Fibroblast of pulmonary artery (primary cell): ENCODE results near the gene PDE7B.

Experiments
- DNase-seq: peaks from one replicate; pipeline ENCODE4 v3.0.0-alpha.2; 2010; ENCODE audit warnings: low read depth
- H3K4me3 ChIP-seq: replicated peaks from 2 replicates; pipeline ENCODE4 v1.5.1; 2011; ENCODE audit warnings: low read depth, mild to moderate bottlenecking, control low read depth, low read length, moderate library complexity
- TF ChIP-seq, protein P1 (sequence below): IDR thresholded peaks from 2 replicates; pipeline ENCODE4 v1.5.1; 2011; ENCODE audit warnings: mild to moderate bottlenecking, control low read depth, low read length, inconsistent platforms; ENCODE audit errors: missing control alignments

Gene PDE7B

DNA sequence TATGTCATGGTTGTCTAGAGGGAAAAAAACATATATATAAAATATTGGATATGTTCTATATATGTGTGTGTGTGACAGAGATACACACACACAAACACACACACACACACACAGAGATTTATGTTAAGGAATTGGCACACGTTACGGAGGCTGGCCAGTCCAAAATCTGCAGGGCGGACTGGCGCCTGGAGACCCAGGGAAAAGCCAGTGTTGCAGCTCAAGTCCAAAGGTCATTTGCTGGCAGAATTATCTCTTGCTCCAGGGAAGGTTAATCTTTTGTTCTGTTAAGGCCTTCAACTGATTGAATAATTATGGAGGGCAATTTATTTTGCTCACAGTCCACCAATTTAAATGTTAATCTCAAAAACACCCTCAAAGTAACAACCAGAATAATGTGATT, 37.5 kb upstream of the PDE7B start:
- no peak overlapping the region for H3K4me3 ChIP-seq
- TF ChIP-seq, protein P1, sequence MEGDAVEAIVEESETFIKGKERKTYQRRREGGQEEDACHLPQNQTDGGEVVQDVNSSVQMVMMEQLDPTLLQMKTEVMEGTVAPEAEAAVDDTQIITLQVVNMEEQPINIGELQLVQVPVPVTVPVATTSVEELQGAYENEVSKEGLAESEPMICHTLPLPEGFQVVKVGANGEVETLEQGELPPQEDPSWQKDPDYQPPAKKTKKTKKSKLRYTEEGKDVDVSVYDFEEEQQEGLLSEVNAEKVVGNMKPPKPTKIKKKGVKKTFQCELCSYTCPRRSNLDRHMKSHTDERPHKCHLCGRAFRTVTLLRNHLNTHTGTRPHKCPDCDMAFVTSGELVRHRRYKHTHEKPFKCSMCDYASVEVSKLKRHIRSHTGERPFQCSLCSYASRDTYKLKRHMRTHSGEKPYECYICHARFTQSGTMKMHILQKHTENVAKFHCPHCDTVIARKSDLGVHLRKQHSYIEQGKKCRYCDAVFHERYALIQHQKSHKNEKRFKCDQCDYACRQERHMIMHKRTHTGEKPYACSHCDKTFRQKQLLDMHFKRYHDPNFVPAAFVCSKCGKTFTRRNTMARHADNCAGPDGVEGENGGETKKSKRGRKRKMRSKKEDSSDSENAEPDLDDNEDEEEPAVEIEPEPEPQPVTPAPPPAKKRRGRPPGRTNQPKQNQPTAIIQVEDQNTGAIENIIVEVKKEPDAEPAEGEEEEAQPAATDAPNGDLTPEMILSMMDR: no peak
- no peak for DNase-seq

DNA sequence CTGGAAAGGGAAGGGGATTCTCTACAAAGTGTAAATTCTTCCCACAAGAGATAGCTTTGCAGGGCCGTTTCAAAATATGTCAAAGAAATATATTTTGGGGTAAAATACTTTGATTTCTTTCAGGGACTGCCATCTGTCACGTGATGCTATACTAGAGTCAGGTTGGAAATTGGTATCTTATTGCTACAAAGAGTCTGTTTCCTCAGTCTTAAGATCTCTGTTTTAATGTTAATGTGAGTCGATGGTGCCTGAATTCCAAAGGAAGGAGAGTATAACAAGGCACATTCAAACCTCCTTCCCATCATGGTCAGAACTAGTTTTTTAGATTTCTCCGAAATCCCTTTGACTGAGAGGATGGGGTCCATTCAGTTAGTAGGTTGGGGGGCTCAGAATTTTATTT, 36.3 kb upstream of the PDE7B start:
- DNase-seq: no peak
- TF ChIP-seq, protein P1: no peak
- no peak overlapping the region for H3K4me3 ChIP-seq

DNA sequence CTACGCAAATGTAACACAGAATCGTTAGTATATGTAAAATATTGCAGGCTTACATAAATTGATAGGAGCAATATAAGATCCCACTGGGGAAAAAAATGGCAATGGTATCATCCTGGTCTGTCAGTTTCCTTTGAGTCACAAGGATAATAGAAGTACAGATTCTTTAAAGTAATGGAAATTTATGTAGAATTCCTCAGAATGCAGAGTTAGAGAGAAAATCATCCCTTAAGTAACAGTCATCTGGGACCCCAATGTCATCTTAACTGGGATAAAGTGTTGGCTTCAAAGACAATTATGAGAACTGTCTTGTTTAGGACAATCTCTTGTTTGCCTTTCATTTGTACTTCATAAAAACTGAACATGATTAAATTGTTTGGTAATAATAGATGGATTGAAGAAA, 34.5 kb upstream of the PDE7B start:
- H3K4me3 ChIP-seq: no peak overlapping the region
- TF ChIP-seq, protein P1: no peak
- DNase-seq: no peak

DNA sequence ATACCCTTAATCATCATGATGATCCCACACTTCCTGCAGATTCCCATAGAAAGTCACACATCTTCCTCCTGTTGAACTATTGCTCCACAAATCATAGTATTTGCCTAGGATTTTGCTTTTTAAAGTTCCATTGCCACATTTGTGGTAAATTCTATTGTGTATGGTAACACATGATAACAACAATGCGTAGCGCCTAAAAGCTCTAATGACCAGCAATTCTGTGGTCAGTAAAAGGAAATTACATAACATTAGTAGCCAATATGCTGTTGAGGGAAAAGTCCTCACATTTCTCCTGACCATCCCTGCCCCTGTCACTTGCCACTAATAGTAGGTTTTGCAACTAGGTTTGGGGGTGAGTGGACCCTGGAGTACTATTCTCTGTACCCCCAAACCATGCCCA, 31.8 kb upstream of the PDE7B start:
- TF ChIP-seq, protein P1: no peak
- peak; percentile 62 for DNase-seq
- H3K4me3 ChIP-seq: no peak overlapping the region

DNA sequence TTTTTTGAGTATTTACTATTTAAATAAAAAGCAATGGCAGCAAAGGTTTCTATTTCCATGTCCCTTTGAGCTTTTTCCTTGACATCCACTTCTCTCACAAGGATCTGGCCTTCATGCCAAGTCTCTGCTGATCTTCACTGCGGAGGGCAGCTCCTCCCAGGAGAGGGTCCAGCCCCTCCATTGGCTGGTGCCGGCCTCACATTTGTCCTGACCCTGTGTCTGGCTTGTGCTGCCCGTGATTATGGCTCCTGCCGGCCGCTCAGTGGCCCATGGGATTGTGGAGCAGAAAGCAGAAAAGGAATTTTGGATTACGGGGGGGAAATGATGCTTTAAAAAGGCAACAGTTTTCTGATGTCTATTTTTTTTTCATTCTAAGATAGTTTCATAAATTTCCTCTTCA, 31.2 kb upstream of the PDE7B start:
- TF ChIP-seq, protein P1: no peak
- no peak overlapping the region for H3K4me3 ChIP-seq
- DNase-seq: no peak

DNA sequence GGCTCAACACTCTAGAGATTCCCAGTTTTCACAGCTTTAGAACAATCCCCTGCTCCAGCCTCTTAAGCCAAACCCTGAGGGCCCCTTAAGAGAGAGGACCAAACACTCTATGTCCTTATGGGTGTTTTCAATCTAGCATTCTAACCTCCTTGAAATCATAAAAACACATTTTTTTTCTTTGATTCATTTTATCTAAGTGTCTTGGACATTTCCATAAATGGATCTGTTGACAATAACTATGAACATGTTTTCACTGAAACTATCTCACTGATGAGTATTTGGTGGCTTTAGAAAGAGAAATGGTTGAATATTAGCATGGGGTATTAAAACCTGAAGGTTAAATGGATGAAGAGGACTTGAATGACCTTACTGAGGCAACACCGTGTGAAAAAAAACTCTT, 27.6 kb upstream of the PDE7B start:
- no peak for DNase-seq
- TF ChIP-seq, protein P1: no peak
- H3K4me3 ChIP-seq: no peak overlapping the region

DNA sequence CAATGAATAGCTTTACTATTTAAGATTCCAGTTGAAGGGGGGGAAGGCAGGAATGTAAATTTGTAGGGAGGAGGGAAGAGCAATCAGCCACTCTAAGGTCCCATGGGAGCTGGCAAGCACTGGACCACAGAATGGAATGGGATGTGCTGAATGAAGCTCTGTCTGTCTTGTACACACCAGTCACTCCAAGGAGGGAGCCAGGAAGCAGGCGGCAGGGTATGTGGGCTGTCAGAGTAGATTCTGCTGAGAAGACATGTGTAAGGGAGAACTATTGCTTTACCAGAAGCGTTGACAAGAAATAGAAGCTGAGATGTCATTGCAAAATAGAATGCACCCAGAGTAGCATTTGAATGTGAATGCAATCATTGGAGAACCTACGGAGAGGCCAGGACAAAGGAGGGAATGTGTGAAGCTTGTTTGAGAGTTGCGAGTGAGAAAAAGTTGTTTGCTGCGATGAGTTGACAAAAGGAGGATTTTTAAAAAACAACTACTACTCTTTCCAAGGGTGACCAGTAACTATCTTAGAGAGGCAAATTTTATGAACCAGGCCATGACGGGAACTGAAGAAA, 25.2 kb upstream of the PDE7B start:
- TF ChIP-seq, protein P1: no peak
- H3K4me3 ChIP-seq: no peak overlapping the region
- no peak for DNase-seq
